CD4-positive, CD25-positive, alpha-beta regulatory T cell (primary cell): Measurements from ENCODE around the gene SYT7. TPM values are rescaled to one million over a fixed set of nuclear protein-coding genes. Genes with fewer than 3 reads are reported as not detected.

ENCODE experiments used
- ATAC-seq, 2 donors: fragments of 150-1000 bp; cut with Tn5 transposase; one replicate each; pipeline ENCODE4 v1.10.0; 2021; ENCODE audit warnings: low read depth in 2 of 2, moderate number of reproducible peaks in 2 of 2, moderate library complexity in 1 of 2
- DNase-seq, 3 donors: peaks; one replicate each; pipeline versions ENCODE4 v3.0.0 to v3.0.0-alpha.2; 2012 to 2022; ENCODE audit warnings: mixed read lengths in 1 of 3
- H3K27ac ChIP-seq: one replicate; pipeline ENCODE4 v1.7.0; 2013; ENCODE audit warnings: mild to moderate bottlenecking, low read length; ENCODE audit not compliant: insufficient read depth, poor library complexity, severe bottlenecking
- H3K27me3 ChIP-seq: one replicate; pipeline ENCODE4 v1.7.0; 2013; ENCODE audit warnings: low read length; ENCODE audit not compliant: control insufficient read depth, insufficient read depth
- H3K36me3 ChIP-seq: one replicate; pipeline ENCODE4 v1.7.0; 2013; ENCODE audit warnings: mild to moderate bottlenecking, low read length, moderate library complexity; ENCODE audit not compliant: control insufficient read depth, insufficient read depth
- H3K4me1 ChIP-seq: 2 replicates; pipeline ENCODE4 v1.7.0; 2013; ENCODE audit warnings: mild to moderate bottlenecking, low read length; ENCODE audit not compliant: insufficient read depth, control insufficient read depth, poor library complexity, severe bottlenecking
- H3K4me3 ChIP-seq: one replicate; pipeline ENCODE4 v1.7.0; 2013; ENCODE audit warnings: low read depth, mild to moderate bottlenecking, low read length, moderate library complexity
- H3K9me3 ChIP-seq, 2 experiments: 1 replicate in 1 of 2; 2 replicates in 1 of 2; pipeline ENCODE4 v1.7.0; 2013; ENCODE audit warnings: low read length in 2 of 2, mild to moderate bottlenecking in 1 of 2, moderate library complexity in 1 of 2; ENCODE audit not compliant: control insufficient read depth in 2 of 2
- H3K27ac Mint-ChIP-seq, 3 donors: one replicate each; pipeline ENCODE4 v1.8.0; 2020 to 2022; ENCODE audit warnings: mild to moderate bottlenecking in 3 of 3, mixed read lengths in 3 of 3, moderate library complexity in 2 of 3
- H3K27me3 Mint-ChIP-seq: one replicate; pipeline ENCODE4 v1.8.0; 2022; ENCODE audit warnings: mild to moderate bottlenecking, mixed read lengths
- H3K36me3 Mint-ChIP-seq: one replicate; pipeline ENCODE4 v1.8.0; 2020; ENCODE audit warnings: mixed read lengths
- H3K4me1 Mint-ChIP-seq, 4 donors: one replicate each; pipeline ENCODE4 v1.8.0; 2020 to 2022; ENCODE audit warnings: mixed read lengths in 4 of 4, mild to moderate bottlenecking in 1 of 4
- H3K4me3 Mint-ChIP-seq, 4 donors: one replicate each; pipeline ENCODE4 v1.8.0; 2020 to 2022; ENCODE audit warnings: mild to moderate bottlenecking in 4 of 4, mixed read lengths in 4 of 4, moderate library complexity in 3 of 4
- H3K9me3 Mint-ChIP-seq, 7 donors: one replicate each; pipeline ENCODE4 v1.8.0; 2020 to 2022; ENCODE audit warnings: mixed read lengths in 7 of 7, mild to moderate bottlenecking in 3 of 7, moderate library complexity in 2 of 7
- polyA plus RNA-seq, 4 donors: library from polyadenylated mRNA; unstranded; fragments of 300-500 nt; fragmentation: Illumina TruSeq; gene quantifications; one replicate each; pipeline ENCODE4 v1.2.3, GENCODE V29; 2021
- total RNA-seq: library from RNA; stranded (reverse); gene quantifications from one replicate; pipeline ENCODE4 v1.2.3, GENCODE V29; 2022

SYT7 gene
- total and polyA plus RNA-seq, 5 donors from 2014 or later: 0.20 TPM; not detected in 4

- Histone ChIP-seq H3K27me3 (peaks cover under 1% of the 10 kb centered on the region), H3K9me3 (no peaks in the 10 kb centered on the region), H3K4me1 (no peaks in the 10 kb centered on the region), H3K36me3 (no peaks in the 10 kb centered on the region), H3K27ac (no peak overlapping the region), H3K4me3 (no peak overlapping the region)
- H3K4me3 Mint-ChIP-seq: no peak overlapping the region
- H3K36me3 Mint-ChIP-seq: no peaks in the 10 kb centered on the region
- H3K27ac Mint-ChIP-seq: no peak overlapping the region
- H3K9me3 Mint-ChIP-seq: peaks cover 0 to 1% (median 0%) of the 10 kb centered on the region in 7 donors
- peaks cover 15% of the 10 kb centered on the region for H3K27me3 Mint-ChIP-seq
- DNase-seq (no peak), ATAC-seq (no peak)
- peaks cover 0 to 1% (median 0%) of the 10 kb centered on the region in 4 donors for H3K4me1 Mint-ChIP-seq
Observed at GRCh38 chr11:61549177-61549576, 31.7 kb downstream of the SYT7 start.

- no peaks in the 10 kb centered on the region for H3K36me3 ChIP-seq
- Mint-ChIP-seq H3K27ac (no peak overlapping the region), H3K9me3 (peaks cover 0 to 1% (median 0%) of the 10 kb centered on the region in 7 donors), H3K4me3 (peak overlapping the region in 1 of 4 donors; percentile 43), H3K27me3 (peaks cover 7% of the 10 kb centered on the region), H3K36me3 (no peaks in the 10 kb centered on the region), H3K4me1 (no peaks in the 10 kb centered on the region)
- H3K4me1 ChIP-seq: no peaks in the 10 kb centered on the region
- H3K9me3 ChIP-seq: no peaks in the 10 kb centered on the region
- no peaks in the 10 kb centered on the region for H3K27me3 ChIP-seq
- no peak for DNase-seq
- H3K4me3 ChIP-seq: no peak overlapping the region
- no peak for ATAC-seq
- H3K27ac ChIP-seq: no peak overlapping the region
Observed at GRCh38 chr11:61547246-61547645, 33.6 kb downstream of the SYT7 start.

GRCh38 chr11:61546663-61547062 lies 34.2 kb downstream of the SYT7 start:
- H3K9me3 Mint-ChIP-seq: peaks cover 0 to 1% (median 0%) of the 10 kb centered on the region in 7 donors
- no peaks in the 10 kb centered on the region for H3K4me1 Mint-ChIP-seq
- peaks cover 7% of the 10 kb centered on the region for H3K27me3 Mint-ChIP-seq
- no peak overlapping the region for H3K27ac Mint-ChIP-seq
- no peak for DNase-seq
- H3K4me3 Mint-ChIP-seq: no peak overlapping the region
- no peak for ATAC-seq
- H3K36me3 Mint-ChIP-seq: no peaks in the 10 kb centered on the region
- no peaks in the 10 kb centered on the region for H3K9me3 ChIP-seq
- H3K36me3 ChIP-seq: no peaks in the 10 kb centered on the region
- no peak overlapping the region for H3K27ac ChIP-seq
- H3K27me3 ChIP-seq: no peaks in the 10 kb centered on the region
- H3K4me1 ChIP-seq: no peaks in the 10 kb centered on the region
- no peak overlapping the region for H3K4me3 ChIP-seq

- no peak overlapping the region for H3K27ac Mint-ChIP-seq
Observed at GRCh38 chr11:61545921-61546320, 35.0 kb downstream of the SYT7 start.

GRCh38 chr11:61545341-61545740 lies 35.5 kb downstream of the SYT7 start:
- Mint-ChIP-seq H3K36me3 (no peaks in the 10 kb centered on the region), H3K9me3 (peaks cover 0 to 1% (median 0%) of the 10 kb centered on the region in 7 donors), H3K27ac (no peak overlapping the region), H3K4me1 (no peaks in the 10 kb centered on the region), H3K4me3 (no peak overlapping the region), H3K27me3 (peaks cover 11% of the 10 kb centered on the region)
- H3K36me3 ChIP-seq: no peaks in the 10 kb centered on the region
- no peaks in the 10 kb centered on the region for H3K9me3 ChIP-seq
- no peak overlapping the region for H3K27ac ChIP-seq
- no peaks in the 10 kb centered on the region for H3K27me3 ChIP-seq
- ATAC-seq (no peak), DNase-seq (no peak)
- no peak overlapping the region for H3K4me3 ChIP-seq
- no peaks in the 10 kb centered on the region for H3K4me1 ChIP-seq

More at GRCh38 chr11:61545921-61546320, 35.0 kb downstream of the SYT7 start:
- no peaks in the 10 kb centered on the region for H3K27me3 ChIP-seq
- H3K27me3 Mint-ChIP-seq: peaks cover 11% of the 10 kb centered on the region
- peaks cover 0 to 1% (median 0%) of the 10 kb centered on the region in 7 donors for H3K9me3 Mint-ChIP-seq
- no peaks in the 10 kb centered on the region for H3K4me1 ChIP-seq
- DNase-seq (no peak), ATAC-seq (no peak)
- H3K27ac ChIP-seq: no peak overlapping the region
- H3K4me3 Mint-ChIP-seq: no peak overlapping the region
- no peaks in the 10 kb centered on the region for H3K4me1 Mint-ChIP-seq
- no peak overlapping the region for H3K4me3 ChIP-seq
- no peaks in the 10 kb centered on the region for H3K36me3 Mint-ChIP-seq
- no peaks in the 10 kb centered on the region for H3K9me3 ChIP-seq
- H3K36me3 ChIP-seq: no peaks in the 10 kb centered on the region

GRCh38 chr11:61544466-61544865 lies 36.4 kb downstream of the SYT7 start:
- no peaks in the 10 kb centered on the region for H3K27me3 ChIP-seq
- Mint-ChIP-seq H3K27me3 (peaks cover 12% of the 10 kb centered on the region), H3K9me3 (peaks cover 0 to 1% (median 0%) of the 10 kb centered on the region in 7 donors), H3K36me3 (no peaks in the 10 kb centered on the region), H3K4me1 (no peaks in the 10 kb centered on the region), H3K27ac (no peak overlapping the region), H3K4me3 (no peak overlapping the region)
- no peaks in the 10 kb centered on the region for H3K4me1 ChIP-seq
- no peak for DNase-seq
- H3K4me3 ChIP-seq: no peak overlapping the region
- no peaks in the 10 kb centered on the region for H3K9me3 ChIP-seq
- H3K27ac ChIP-seq: no peak overlapping the region
- ATAC-seq: no peak
- H3K36me3 ChIP-seq: no peaks in the 10 kb centered on the region

GRCh38 chr11:61543606-61544306 lies 37.1 kb downstream of the SYT7 start:
- H3K9me3 Mint-ChIP-seq: peaks cover 0 to 1% (median 0%) of the 10 kb centered on the region in 7 donors
- Histone ChIP-seq H3K27me3 (no peaks in the 10 kb centered on the region), H3K4me3 (no peak overlapping the region), H3K9me3 (no peaks in the 10 kb centered on the region), H3K36me3 (no peaks in the 10 kb centered on the region), H3K4me1 (no peaks in the 10 kb centered on the region), H3K27ac (no peak overlapping the region)
- no peak for DNase-seq
- no peak overlapping the region for H3K27ac Mint-ChIP-seq
- H3K4me3 Mint-ChIP-seq: no peak overlapping the region
- no peak for ATAC-seq
- peaks cover 12% of the 10 kb centered on the region for H3K27me3 Mint-ChIP-seq
- no peaks in the 10 kb centered on the region for H3K4me1 Mint-ChIP-seq
- H3K36me3 Mint-ChIP-seq: no peaks in the 10 kb centered on the region

GRCh38 chr11:61542705-61543104 lies 38.2 kb downstream of the SYT7 start:
- H3K36me3 Mint-ChIP-seq: no peaks in the 10 kb centered on the region
- ATAC-seq (no peak), DNase-seq (no peak)
- Histone ChIP-seq H3K4me3 (no peak overlapping the region), H3K27ac (no peak overlapping the region), H3K4me1 (no peaks in the 10 kb centered on the region), H3K9me3 (no peaks in the 10 kb centered on the region), H3K36me3 (no peaks in the 10 kb centered on the region), H3K27me3 (no peaks in the 10 kb centered on the region)
- peaks cover 0 to 1% (median 0%) of the 10 kb centered on the region in 7 donors for H3K9me3 Mint-ChIP-seq
- H3K27me3 Mint-ChIP-seq: peaks cover 12% of the 10 kb centered on the region
- no peaks in the 10 kb centered on the region for H3K4me1 Mint-ChIP-seq
- no peak overlapping the region for H3K27ac Mint-ChIP-seq
- H3K4me3 Mint-ChIP-seq: no peak overlapping the region
